ENCODE measurements around the gene TMEM30B. TPM values are rescaled to one million over a fixed set of nuclear protein-coding genes. Genes with fewer than 3 reads are reported as not detected.

The TMEM30B gene
- total and polyA plus RNA-seq, 2 of the 8 experiments (the other 6 are each of a cell fraction or from before 2014, with no cell fraction given): 11.2 to 18.7 TPM

DNA sequence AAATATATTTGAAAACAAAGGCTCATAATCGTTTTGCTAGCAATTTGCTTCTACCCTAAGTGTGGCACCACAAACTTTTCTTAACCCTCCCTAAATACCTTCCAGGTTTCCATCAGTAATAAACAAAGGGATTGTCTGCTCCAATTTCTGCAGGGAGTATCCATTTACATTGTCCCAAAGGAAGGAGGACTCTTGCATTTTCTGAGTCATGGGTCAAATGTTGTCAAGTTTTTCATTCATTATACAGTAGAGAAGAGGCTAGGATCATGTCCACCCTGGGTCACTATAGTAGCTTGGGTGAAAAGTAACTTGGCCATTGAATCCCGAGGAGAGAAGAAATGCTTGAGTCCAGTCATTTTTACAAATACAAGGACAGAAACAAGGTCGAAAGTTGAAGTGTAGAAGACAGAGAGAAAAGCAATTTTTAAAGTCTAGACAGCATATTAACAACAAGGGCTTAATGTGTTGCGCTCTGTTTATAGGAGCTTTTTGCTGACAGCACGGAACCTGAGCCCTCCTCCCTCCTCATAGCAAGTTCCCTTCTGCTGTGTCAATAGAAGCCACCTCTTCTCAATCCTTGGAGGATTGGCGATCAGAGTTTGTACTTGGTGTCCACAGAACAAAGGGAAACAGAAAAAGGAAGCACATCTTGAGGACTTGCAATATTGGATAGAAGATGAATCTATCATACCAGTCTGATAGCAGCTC is 53.1 kb downstream of the TMEM30B start:
- Histone ChIP-seq H2BK12ac (ENCODE audit: low read depth, low read length) (no peak overlapping the region), H3K27me3 (replicated peaks in 1 of 4; ENCODE audit: control insufficient read depth in 3 of 4, extremely low read depth in 1 of 4, insufficient read depth in 3 of 4, low read length in 3 of 4) (no peaks in the 10 kb centered on the region), H2BK20ac (ENCODE audit: low read length) (peak overlapping the region; percentile 63; the same call in 1 of the 2 replicates), H2AFZ (ENCODE audit: low read length) (0 out of 2 replicates have a peak overlapping the region, but pooled peaks have one; percentile 8), H2BK5ac (ENCODE audit: low read depth, low read length) (no peak overlapping the region), H2AK5ac (ENCODE audit: low read depth, low read length) (no peak overlapping the region), H3K14ac (ENCODE audit: insufficient read length) (no peak overlapping the region), H3K23ac (ENCODE audit: insufficient read length) (no peak overlapping the region), H3K9me3 (ENCODE audit: insufficient read depth in 2 of 2, low read depth in 1 of 2, low read length in 1 of 2) (no peaks in the 10 kb centered on the region), H3K36me3 (ENCODE audit: control insufficient read depth in 2 of 4, insufficient read depth in 4 of 4, low read length in 3 of 4) (no peaks in the 10 kb centered on the region), H3K23me2 (ENCODE audit: low read depth, low read length) (no peaks in the 10 kb centered on the region), H4K20me1 (replicated peaks in 1 of 2; ENCODE audit: control insufficient read depth in 1 of 2, insufficient read depth in 2 of 2, low read length in 2 of 2) (no peaks in the 10 kb centered on the region), H4K5ac (ENCODE audit: insufficient read length, low read depth, low read length) (no peak overlapping the region), H3K79me1 (ENCODE audit: low read depth, low read length) (no peaks in the 10 kb centered on the region), H4K8ac (ENCODE audit: extremely low read depth, insufficient read depth, low read length) (no peak overlapping the region), H3K4me2 (ENCODE audit: insufficient read depth in 1 of 2, low read depth in 2 of 2, low read length in 2 of 2) (no peak overlapping the region), H3K4ac (replicated peaks; ENCODE audit: insufficient read length, low read depth, low read length) (no peak overlapping the region), H2BK15ac (ENCODE audit: low read length) (no peak overlapping the region), H4K91ac (replicated peaks; ENCODE audit: insufficient read length, low read length) (no peak overlapping the region), H3K27ac (ENCODE audit: low read depth, low read length) (no peak overlapping the region), H2BK120ac (replicated peaks; ENCODE audit: low read depth, low read length) (no peak overlapping the region), H3K79me2 (ENCODE audit: control insufficient read depth in 1 of 2, insufficient read depth in 2 of 2, low read length in 2 of 2) (no peaks in the 10 kb centered on the region), H3K4me1 (replicated peaks in 1 of 4; ENCODE audit: control insufficient read depth in 3 of 4, insufficient read depth in 4 of 4, low read length in 3 of 4) (peaks cover 0 to 8% (median 0%) of the 10 kb centered on the region in 4 experiments; a peak in 4 of 7 replicates), H3K9ac (replicated peaks in 1 of 4; ENCODE audit: extremely low read depth in 1 of 4, low read depth in 3 of 4, low read length in 3 of 4) (no peak overlapping the region), H3K56ac (replicated peaks; ENCODE audit: insufficient read length, low read depth, low read length) (no peak overlapping the region), H3K4me3 (ENCODE audit: extremely low read depth in 1 of 4, insufficient read depth in 2 of 4, low read depth in 3 of 4, low read length in 4 of 4) (no peak overlapping the region), H3K18ac (ENCODE audit: extremely low read depth, low read length) (no peak overlapping the region)
- FAIRE-seq (no peak), DNase-seq (ENCODE audit: low read depth in 1 of 2, low spot score in 2 of 2) (no peak)
- ChIA-PET CTCF (ENCODE audit: partially characterized antibody) (interaction anchor here (1.0 kb wide), 1 partner anchor 9 kb away, joined by 3 read pairs; no protein-coding TSS in a partner anchor), POLR2A (ENCODE audit: partially characterized antibody) (no interaction called here)
- no peak for TF ChIP-seq JUND (IDR thresholded peaks at IDR 0.05; ENCODE audit: low read length)
- TF ChIP-seq POLR2AphosphoS5 (IDR thresholded peaks at IDR 0.05; ENCODE audit: low read depth, low read length): no peak
- peak; percentile 5; the same call in 1 of the 2 replicates for TF ChIP-seq MAFK (IDR thresholded peaks at IDR 0.05; ENCODE audit: low read depth, low read length)
- no peak for TF ChIP-seq ASH2L (IDR thresholded peaks at IDR 0.05; ENCODE audit: low read length)
- WGBS, 2 experiments (ENCODE audit: extremely low coverage in 1 of 2, insufficient coverage in 1 of 2, insufficient read length in 1 of 2, insufficient replicate concordance in 2 of 2, low coverage in 1 of 2, low lambda C conversion rate in 2 of 2, missing lambda C conversion rate in 1 of 2): 92% methylated on average over 6 of the region's 6 CpGs; no CpG with 5 or more reads in 1 of the 2 experiments

All from H1 (cell line).